ENCODE data around the gene HMBS. TPM values are rescaled to one million over a fixed set of nuclear protein-coding genes. Genes with fewer than 3 reads are reported as not detected.
A peak's percentile ranks its signal among the peaks of the same experiment; 100 is the strongest.
"Not testable (repeated sequence)": the region's sequence is repeated elsewhere in the genome, so short reads cannot be mapped to it uniquely, and the experiment has no call there.

HMBS gene
- total RNA-seq = 19.5 TPM
- long read RNA-seq, transcript HMBS-201 (14 exons, 1,501 nt) = major isoform, 22 of 30 reads
- long read RNA-seq, partial matches to known transcripts = 2 of 30 reads
- long read RNA-seq, other reads (novel, unspliced or antisense) = 4 of 30 reads

GRCh38 chr11:119084663-119085436 lies at the start of gene HMBS:
Gene HMBS (plus strand): TSS chr11:119084881. CDS start chr11:119085034, 153 bp downstream.
- TF ChIP-seq, protein P1, sequence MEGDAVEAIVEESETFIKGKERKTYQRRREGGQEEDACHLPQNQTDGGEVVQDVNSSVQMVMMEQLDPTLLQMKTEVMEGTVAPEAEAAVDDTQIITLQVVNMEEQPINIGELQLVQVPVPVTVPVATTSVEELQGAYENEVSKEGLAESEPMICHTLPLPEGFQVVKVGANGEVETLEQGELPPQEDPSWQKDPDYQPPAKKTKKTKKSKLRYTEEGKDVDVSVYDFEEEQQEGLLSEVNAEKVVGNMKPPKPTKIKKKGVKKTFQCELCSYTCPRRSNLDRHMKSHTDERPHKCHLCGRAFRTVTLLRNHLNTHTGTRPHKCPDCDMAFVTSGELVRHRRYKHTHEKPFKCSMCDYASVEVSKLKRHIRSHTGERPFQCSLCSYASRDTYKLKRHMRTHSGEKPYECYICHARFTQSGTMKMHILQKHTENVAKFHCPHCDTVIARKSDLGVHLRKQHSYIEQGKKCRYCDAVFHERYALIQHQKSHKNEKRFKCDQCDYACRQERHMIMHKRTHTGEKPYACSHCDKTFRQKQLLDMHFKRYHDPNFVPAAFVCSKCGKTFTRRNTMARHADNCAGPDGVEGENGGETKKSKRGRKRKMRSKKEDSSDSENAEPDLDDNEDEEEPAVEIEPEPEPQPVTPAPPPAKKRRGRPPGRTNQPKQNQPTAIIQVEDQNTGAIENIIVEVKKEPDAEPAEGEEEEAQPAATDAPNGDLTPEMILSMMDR (IDR thresholded peaks at IDR 0.05) = no peak
- intact Hi-C loops (cut with DNase I) = no loop called here
- ATAC-seq (peak; percentile 98), DNase-seq (peak; percentile 97)
- H3K9me3 ChIP-seq = no peaks in the 10 kb centered on the region
- H3K27ac ChIP-seq = peak within 1 kb of the TSS; percentile 92
- peak within 1 kb of the TSS; percentile 91 for H3K4me3 ChIP-seq
- H3K36me3 ChIP-seq = peaks cover 33% of the 10 kb centered on the region
- no peaks in the 10 kb centered on the region for H3K27me3 ChIP-seq
- H3K4me1 ChIP-seq = peaks cover 14% of the 10 kb centered on the region

GRCh38 chr11:119038884-119039283 lies 45.8 kb upstream of the HMBS start:
- Histone ChIP-seq H3K4me1 (no peaks in the 10 kb centered on the region), H3K36me3 (no peaks in the 10 kb centered on the region), H3K27me3 (no peaks in the 10 kb centered on the region), H3K4me3 (no peak overlapping the region), H3K9me3 (no peaks in the 10 kb centered on the region), H3K27ac (no peak overlapping the region)
- TF ChIP-seq, protein P1 (IDR thresholded peaks at IDR 0.05) = no peak
- intact Hi-C loops (cut with DNase I) = no loop called here
- no peak for ATAC-seq
- DNase-seq = no peak

GRCh38 chr11:119039471-119039870 lies 45.2 kb upstream of the HMBS start:
- H3K36me3 ChIP-seq; H3K4me1 ChIP-seq; intact Hi-C loops (cut with DNase I); H3K9me3 ChIP-seq; H3K27me3 ChIP-seq; H3K27ac ChIP-seq; DNase-seq; H3K4me3 ChIP-seq; ATAC-seq: not testable (repeated sequence)

DNA sequence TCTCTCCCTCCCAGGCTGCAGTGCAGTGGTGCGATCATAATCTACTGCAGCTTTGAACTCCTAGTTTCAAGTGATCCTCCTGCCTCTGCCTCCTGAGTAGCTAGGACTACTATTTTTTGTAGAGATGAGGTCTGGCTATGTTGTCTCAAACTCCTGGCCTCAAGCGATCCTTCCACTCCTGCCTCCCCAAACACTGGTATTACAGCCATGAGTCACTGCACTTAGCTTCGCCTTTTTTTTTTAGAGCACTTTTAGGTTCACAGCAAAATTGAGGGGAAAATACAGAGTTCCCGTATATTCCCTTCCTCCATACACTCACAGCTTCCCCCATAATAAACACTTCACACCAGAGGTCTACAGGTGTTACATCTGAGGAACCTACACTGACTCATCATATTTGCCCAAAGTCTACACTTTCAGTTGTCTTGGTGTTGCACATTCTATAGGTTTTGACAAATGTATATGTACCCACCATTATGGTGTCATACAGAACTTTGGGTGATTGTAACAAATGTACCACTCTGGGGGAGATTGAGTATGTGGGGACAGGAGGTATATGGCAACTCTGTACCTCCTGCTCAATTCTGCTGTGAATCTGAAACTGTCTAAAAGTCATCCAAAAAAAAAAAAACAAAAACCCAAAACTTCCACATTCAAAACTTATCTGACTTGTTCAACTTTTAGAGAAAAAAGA lies 42.7 kb upstream of the HMBS start:
- Histone ChIP-seq H3K4me3 (no peak overlapping the region), H3K36me3 (peaks cover 22% of the 10 kb centered on the region), H3K4me1 (no peaks in the 10 kb centered on the region), H3K9me3 (no peaks in the 10 kb centered on the region), H3K27ac (no peak overlapping the region), H3K27me3 (no peaks in the 10 kb centered on the region)
- intact Hi-C loops (cut with DNase I) = no loop called here
- TF ChIP-seq, protein P1 (IDR thresholded peaks at IDR 0.05) = no peak
- ATAC-seq (no peak), DNase-seq (no peak)

DNA sequence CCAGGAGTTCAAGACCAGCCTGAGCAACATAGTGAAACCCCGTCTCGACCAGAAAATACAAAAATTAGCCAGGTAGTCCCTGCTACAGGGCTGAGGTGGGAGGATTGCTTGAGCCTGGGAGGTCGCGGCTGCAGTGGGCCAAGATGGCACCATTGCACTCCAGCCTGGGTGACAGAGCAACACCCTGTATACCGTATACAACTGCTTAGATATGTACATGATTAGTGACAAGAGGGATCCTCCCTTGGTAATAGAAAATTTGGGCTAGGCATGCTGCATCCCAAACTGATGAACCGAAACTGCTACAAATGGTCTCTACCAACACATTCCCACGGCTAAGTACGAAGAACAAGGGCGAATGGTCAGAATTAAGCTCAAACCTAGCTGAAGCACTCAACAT lies 41.8 kb upstream of the HMBS start:
- Histone ChIP-seq H3K27me3 (no peaks in the 10 kb centered on the region), H3K36me3 (peaks cover 32% of the 10 kb centered on the region), H3K4me1 (no peaks in the 10 kb centered on the region), H3K4me3 (no peak overlapping the region), H3K9me3 (no peaks in the 10 kb centered on the region), H3K27ac (no peak overlapping the region)
- intact Hi-C loops (cut with DNase I) = no loop called here
- ATAC-seq = no peak
- no peak for DNase-seq
- TF ChIP-seq, protein P1 (IDR thresholded peaks at IDR 0.05) = no peak

DNA sequence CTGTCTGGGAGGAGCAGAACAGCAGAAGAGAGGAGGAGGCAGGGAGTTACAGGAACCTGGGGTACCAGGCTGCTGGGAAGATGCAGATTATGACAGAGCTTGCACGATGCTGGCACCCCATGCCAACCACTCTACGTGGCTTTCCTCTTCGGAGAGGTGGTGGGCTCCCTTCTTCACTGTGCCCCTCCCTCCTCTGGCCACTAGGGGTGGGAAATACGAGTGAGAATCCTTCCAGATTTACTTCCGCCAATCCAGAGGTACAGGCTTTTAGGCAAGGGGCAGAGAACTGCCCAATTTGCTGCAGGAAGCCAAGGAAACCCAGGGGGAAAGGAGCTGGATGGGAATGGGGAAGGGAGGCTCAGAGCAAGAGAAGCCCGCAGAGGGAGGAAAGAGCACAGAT lies 40.0 kb upstream of the HMBS start:
- DNase-seq (no peak), ATAC-seq (no peak)
- Histone ChIP-seq H3K27me3 (no peaks in the 10 kb centered on the region), H3K9me3 (no peaks in the 10 kb centered on the region), H3K27ac (no peak overlapping the region), H3K36me3 (peaks cover 50% of the 10 kb centered on the region), H3K4me1 (no peaks in the 10 kb centered on the region), H3K4me3 (no peak overlapping the region)
- intact Hi-C loops (cut with DNase I) = no loop called here
- TF ChIP-seq, protein P1 (IDR thresholded peaks at IDR 0.05) = no peak

Data from upper lobe of right lung (tissue), 1 donor.